Measurements from ENCODE around the gene EPHA8. TPM values are rescaled to one million over a fixed set of nuclear protein-coding genes. Genes with fewer than 3 reads are reported as not detected.

EPHA8 gene
- polyA plus RNA-seq, 6 donors from 2014 or later: not detected

DNA sequence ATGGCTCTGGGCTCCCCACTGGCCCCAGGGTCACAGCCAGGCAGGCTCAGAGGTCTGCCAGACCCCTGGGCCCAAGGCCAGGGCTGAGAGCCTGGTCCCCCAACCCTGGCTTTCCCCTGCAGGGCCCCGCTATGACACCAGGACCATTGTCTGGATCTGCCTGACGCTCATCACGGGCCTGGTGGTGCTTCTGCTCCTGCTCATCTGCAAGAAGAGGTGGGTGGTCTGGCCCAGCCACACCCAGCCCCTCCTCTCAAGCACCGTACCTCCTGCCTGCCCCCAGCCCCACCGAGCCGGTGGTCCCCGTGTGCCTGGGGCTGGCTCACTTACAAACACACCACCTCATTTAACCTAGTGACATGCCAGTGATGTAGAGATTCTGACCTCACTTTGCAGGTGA, 31.8 kb downstream of the EPHA8 start:
- Mint-ChIP-seq H3K27me3 (peaks cover 7 to 52% (median 48%) of the 10 kb centered on the region in 3 donors), H3K4me3 (no peak overlapping the region), H3K4me1 (no peaks in the 10 kb centered on the region), H3K9me3 (no peaks in the 10 kb centered on the region), H3K36me3 (no peaks in the 10 kb centered on the region), H3K27ac (no peak overlapping the region)
- ATAC-seq (ENCODE audit: low read depth in 2 of 2) (no peak), DNase-seq (no peak)

DNA sequence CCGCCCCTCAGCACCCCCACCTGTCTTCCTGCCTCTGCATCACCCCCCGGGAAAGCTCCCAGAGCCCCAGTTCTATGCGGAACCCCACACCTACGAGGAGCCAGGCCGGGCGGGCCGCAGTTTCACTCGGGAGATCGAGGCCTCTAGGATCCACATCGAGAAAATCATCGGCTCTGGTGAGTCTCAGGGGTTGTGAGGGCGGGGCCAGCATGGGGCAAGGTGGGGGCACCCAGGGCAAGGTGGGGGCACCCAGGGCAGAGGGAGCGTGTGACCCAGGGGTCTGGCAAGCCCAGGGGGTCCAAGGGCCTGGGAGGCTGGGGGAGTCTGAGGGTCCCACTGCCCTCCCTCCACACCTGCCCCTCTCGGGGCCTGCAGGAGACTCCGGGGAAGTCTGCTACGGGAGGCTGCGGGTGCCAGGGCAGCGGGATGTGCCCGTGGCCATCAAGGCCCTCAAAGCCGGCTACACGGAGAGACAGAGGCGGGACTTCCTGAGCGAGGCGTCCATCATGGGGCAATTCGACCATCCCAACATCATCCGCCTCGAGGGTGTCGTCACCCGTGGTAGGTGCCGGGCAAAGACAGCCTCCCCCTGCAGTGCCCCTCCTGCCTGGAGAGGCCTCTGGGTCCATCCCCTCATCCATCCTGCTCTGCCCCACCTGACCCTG, 34.1 kb downstream of the EPHA8 start:
- no peaks in the 10 kb centered on the region for H3K4me1 Mint-ChIP-seq

DNA sequence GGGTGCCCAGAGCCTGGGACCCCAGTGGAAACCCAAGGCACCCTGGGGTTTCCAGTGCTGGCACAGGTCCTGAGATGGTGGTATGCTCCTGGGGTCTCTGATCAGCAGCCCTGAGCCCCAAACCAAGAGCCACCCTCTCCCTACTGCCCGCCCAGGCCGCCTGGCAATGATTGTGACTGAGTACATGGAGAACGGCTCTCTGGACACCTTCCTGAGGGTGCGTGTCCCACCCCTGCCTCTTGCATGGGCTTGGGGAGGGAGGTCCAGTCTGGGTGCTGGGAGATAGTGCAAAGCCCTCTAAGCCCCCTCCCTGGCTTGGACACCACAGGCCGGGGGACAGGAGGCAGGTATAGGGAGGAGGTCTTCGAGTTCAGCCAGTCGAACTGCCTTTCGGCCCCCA, 34.7 kb downstream of the EPHA8 start:
- Mint-ChIP-seq H3K27ac (no peak overlapping the region), H3K4me3 (no peak overlapping the region), H3K9me3 (no peaks in the 10 kb centered on the region), H3K27me3 (peaks cover 7 to 27% (median 25%) of the 10 kb centered on the region in 3 donors), H3K36me3 (no peaks in the 10 kb centered on the region), H3K4me1 (no peaks in the 10 kb centered on the region)
- ATAC-seq (ENCODE audit: low read depth in 2 of 2) (no peak), DNase-seq (no peak)

More for the DNA sequence above, 34.1 kb downstream of the EPHA8 start:
- Mint-ChIP-seq H3K9me3 (no peaks in the 10 kb centered on the region), H3K4me3 (no peak overlapping the region), H3K27ac (peak overlapping the region in 1 of 6 donors; percentile 53), H3K27me3 (peaks cover 7 to 29% (median 25%) of the 10 kb centered on the region in 3 donors), H3K36me3 (no peaks in the 10 kb centered on the region)
- ATAC-seq (ENCODE audit: low read depth in 2 of 2) (no peak), DNase-seq (no peak)

DNA sequence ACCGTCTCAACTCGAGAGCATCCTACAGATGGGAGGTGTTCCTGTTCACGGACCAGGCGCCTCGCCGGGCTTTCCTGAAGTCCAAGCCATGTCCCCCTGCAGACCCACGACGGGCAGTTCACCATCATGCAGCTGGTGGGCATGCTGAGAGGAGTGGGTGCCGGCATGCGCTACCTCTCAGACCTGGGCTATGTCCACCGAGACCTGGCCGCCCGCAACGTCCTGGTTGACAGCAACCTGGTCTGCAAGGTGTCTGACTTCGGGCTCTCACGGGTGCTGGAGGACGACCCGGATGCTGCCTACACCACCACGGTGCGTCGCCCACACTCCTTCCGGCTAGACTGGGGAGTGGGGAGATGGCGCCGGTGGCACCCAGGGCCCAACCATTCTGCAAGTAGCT, 35.4 kb downstream of the EPHA8 start:
- H3K27ac Mint-ChIP-seq: no peak overlapping the region
- H3K4me3 Mint-ChIP-seq: no peak overlapping the region
- H3K27me3 Mint-ChIP-seq: peaks cover 12 to 32% (median 29%) of the 10 kb centered on the region in 3 donors

DNA sequence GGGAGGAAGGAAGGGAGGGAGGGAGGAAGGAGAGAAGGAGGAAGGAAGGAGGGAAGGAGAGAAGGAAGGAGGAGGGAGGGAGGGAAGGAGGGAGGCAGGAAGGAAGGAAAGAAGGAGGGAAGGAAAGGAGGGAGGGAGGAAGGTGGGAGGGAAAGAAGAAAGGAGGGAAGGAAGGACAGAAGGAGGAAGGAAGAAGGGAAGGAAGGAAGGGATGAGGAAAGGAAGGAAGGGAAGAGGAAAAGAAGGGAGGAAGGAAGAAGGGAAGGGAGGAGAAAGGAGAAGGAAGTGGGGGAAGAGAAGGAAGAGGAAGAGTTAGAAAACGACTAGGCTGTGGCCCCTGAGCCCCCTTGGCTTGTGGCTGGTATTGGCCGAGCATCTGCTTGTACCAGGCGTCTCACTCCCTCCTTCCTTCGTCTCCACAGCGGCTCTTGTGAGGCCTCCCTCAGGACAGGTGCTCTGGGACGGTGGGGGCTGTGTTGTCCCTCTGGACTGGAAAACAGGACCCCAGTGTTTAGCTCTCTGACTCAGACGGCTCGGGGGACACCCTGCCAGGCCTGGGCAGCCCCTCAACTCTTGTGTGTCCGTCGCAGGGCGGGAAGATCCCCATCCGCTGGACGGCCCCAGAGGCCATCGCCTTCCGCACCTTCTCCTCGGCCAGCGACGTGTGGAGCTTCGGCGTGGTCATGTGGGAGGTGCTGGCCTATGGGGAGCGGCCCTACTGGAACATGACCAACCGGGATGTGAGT, 37.0 kb downstream of the EPHA8 start:
- Mint-ChIP-seq H3K4me1 (no peaks in the 10 kb centered on the region), H3K36me3 (no peaks in the 10 kb centered on the region)
- no peak for ATAC-seq (ENCODE audit: low read depth in 2 of 2)

More for the DNA sequence above, 35.4 kb downstream of the EPHA8 start:
- no peaks in the 10 kb centered on the region for H3K9me3 Mint-ChIP-seq
- ATAC-seq (ENCODE audit: low read depth in 2 of 2) (no peak), DNase-seq (no peak)
- no peaks in the 10 kb centered on the region for H3K36me3 Mint-ChIP-seq
- no peaks in the 10 kb centered on the region for H3K4me1 Mint-ChIP-seq

DNA sequence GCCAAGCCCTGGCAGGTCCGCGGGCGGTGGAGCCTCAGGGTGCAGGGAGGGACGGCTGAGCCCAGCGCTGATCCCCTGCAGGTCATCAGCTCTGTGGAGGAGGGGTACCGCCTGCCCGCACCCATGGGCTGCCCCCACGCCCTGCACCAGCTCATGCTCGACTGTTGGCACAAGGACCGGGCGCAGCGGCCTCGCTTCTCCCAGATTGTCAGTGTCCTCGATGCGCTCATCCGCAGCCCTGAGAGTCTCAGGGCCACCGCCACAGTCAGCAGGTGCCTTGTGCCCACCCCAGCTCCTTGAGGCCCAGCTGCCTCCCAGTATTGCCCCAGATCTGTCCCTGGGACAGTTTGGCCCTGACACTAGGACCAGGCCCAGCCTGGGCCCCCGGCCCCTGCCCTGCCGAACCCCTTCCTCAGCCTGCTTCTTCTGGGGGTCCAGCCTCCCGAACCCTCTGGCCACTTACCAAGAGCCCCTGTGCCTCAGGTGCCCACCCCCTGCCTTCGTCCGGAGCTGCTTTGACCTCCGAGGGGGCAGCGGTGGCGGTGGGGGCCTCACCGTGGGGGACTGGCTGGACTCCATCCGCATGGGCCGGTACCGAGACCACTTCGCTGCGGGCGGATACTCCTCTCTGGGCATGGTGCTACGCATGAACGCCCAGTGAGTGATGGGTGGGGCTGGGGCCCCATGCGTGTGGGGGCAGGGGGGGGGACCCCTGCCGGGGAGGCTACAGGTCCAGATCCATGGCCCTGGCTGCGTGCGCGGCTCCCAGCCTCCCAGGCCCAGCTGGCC, 37.7 kb downstream of the EPHA8 start:
- ATAC-seq (ENCODE audit: low read depth in 2 of 2): no peak
- Mint-ChIP-seq H3K36me3 (no peaks in the 10 kb centered on the region), H3K27ac (no peak overlapping the region), H3K27me3 (peaks cover 29 to 44% (median 34%) of the 10 kb centered on the region in 3 donors), H3K9me3 (no peaks in the 10 kb centered on the region), H3K4me3 (no peak overlapping the region), H3K4me1 (no peaks in the 10 kb centered on the region)
- no peak for DNase-seq

More for the DNA sequence above, 37.0 kb downstream of the EPHA8 start:
- Mint-ChIP-seq H3K9me3 (no peaks in the 10 kb centered on the region), H3K27ac (no peak overlapping the region), H3K4me3 (no peak overlapping the region), H3K27me3 (peaks cover 25 to 44% (median 37%) of the 10 kb centered on the region in 3 donors)
- DNase-seq: no peak

DNA sequence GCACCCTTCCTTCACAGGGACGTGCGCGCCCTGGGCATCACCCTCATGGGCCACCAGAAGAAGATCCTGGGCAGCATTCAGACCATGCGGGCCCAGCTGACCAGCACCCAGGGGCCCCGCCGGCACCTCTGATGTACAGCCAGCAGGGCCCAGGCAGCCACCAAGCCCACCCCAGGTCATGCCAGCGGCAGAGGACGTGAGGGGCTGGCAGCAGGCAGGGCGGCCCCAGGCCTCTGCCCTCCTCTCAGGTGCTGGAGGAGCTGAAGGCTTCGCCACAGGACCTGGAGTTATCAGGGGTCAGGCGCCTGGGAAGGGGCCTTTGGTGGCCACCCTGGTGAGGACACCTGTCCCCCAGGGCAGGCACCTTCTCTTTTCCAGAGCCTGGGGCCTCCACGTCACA, 38.3 kb downstream of the EPHA8 start:
- Mint-ChIP-seq H3K36me3 (no peaks in the 10 kb centered on the region), H3K27ac (no peak overlapping the region), H3K4me3 (no peak overlapping the region), H3K9me3 (no peaks in the 10 kb centered on the region), H3K27me3 (peaks cover 35 to 43% (median 39%) of the 10 kb centered on the region in 3 donors), H3K4me1 (no peaks in the 10 kb centered on the region)
- DNase-seq (no peak), ATAC-seq (ENCODE audit: low read depth in 2 of 2) (no peak)

DNA sequence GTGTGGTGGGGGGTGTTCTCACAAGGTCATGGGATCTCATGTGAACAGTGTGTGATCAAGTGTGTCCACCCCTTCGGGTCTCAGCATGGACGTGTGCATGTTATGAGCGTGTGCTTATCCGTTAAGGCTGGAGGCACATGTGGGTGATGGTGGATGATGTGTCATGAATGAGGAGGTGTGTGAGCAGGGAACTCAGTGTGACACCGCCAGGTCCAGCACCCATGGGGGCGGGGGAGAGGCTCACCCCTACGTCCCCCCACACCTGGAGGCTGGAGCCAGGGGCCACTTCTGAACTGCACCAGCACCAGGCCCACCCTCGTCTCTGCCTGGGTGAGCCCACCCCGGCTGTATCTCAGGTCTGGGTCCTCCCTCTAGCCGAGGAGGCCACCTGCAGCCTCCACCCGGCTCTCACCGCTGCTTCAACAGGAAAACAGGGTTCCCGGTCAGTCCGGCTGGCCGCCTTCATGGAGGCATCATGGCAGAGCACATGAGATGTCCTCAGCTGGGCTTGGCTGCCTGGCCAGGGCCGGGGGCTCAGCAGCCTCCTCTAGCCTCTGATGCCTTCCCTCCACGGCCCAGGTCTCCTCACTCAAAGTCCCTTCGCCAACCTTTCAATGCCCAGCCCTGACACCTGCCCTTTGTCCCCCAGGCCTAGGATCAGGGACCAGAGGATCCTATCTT, 38.9 kb downstream of the EPHA8 start:
- Mint-ChIP-seq H3K36me3 (no peaks in the 10 kb centered on the region), H3K4me3 (peak overlapping the region in 1 of 8 donors; percentile 56), H3K4me1 (no peaks in the 10 kb centered on the region), H3K27me3 (peaks cover 35 to 40% (median 39%) of the 10 kb centered on the region in 3 donors), H3K27ac (no peak overlapping the region), H3K9me3 (no peaks in the 10 kb centered on the region)
- ATAC-seq (ENCODE audit: low read depth in 2 of 2) (no peak), DNase-seq (no peak)

DNA sequence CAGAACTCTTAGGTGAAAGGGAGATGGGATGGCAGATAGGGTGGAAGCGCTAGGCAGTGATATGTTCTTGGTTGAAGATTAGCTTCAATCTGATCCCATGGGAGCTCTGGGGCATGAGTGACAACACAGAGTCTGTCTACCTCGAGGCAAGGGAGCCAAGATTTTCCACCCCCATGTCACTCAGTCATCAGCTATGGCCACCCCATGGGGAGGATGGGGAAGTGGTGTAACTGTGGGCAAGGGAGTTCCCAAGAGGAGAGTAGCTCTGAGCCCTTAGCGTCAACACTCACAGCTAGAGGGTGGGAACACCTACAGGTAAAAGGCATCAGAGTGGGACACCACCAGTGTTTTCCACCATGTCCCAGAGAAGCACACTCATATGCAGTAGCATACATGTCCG, 42.9 kb downstream of the EPHA8 start:
- Mint-ChIP-seq H3K27ac (no peak overlapping the region), H3K4me1 (no peaks in the 10 kb centered on the region), H3K9me3 (peaks cover 0 to 4% (median 0%) of the 10 kb centered on the region in 7 donors), H3K27me3 (peaks cover 36 to 72% (median 69%) of the 10 kb centered on the region in 3 donors), H3K36me3 (no peaks in the 10 kb centered on the region), H3K4me3 (no peak overlapping the region)
- DNase-seq (no peak), ATAC-seq (ENCODE audit: low read depth in 2 of 2) (no peak)

DNA sequence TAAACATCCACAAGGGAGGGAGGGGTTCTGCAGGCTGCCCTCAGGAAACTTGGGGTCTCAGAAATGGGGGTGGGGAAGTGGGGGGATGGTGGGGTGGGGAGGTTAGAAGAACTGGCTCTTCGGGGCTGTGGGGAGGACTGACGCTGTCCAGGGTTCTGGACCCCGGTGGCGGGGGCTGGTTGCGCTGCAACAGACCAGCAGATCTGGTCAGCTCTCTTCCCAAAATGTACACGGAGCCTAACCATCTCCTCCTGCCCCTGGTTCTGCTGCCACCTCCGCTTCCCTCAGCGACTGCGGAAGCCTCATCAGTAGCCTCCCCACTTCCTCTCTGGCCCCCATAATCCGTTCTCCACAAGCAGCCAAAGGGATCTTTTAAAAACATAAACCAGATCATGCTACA, 43.9 kb downstream of the EPHA8 start:
- no peak for ATAC-seq (ENCODE audit: low read depth in 2 of 2)
- no peaks in the 10 kb centered on the region for H3K36me3 Mint-ChIP-seq
- DNase-seq: no peak
- no peaks in the 10 kb centered on the region for H3K4me1 Mint-ChIP-seq
- H3K27ac Mint-ChIP-seq: no peak overlapping the region
- H3K4me3 Mint-ChIP-seq: no peak overlapping the region
- peaks cover 36 to 80% (median 77%) of the 10 kb centered on the region in 3 donors for H3K27me3 Mint-ChIP-seq
- H3K9me3 Mint-ChIP-seq: peaks cover 0 to 4% (median 0%) of the 10 kb centered on the region in 7 donors

DNA sequence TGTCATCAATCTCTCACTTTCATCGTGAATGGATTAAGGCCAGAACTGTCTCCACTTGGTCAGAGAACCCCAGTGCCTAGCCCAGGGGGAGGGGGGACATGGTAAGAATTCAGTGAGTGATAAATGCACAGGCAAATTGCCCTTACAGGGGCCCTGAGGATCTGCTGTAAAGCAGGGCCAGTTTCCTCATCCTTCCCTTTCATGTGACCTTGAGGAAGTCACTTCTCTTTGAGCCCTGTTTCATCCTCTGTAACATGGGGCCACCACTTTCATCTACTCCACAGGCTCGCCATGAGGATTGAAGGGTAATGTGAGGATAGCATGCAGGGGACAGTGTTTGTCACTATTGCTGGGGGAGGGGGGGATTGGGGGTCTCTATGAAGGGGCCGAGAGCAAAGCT, 45.1 kb downstream of the EPHA8 start:
- no peak for DNase-seq
- H3K4me1 Mint-ChIP-seq: no peaks in the 10 kb centered on the region
- no peaks in the 10 kb centered on the region for H3K36me3 Mint-ChIP-seq
- peaks cover 0 to 4% (median 0%) of the 10 kb centered on the region in 7 donors for H3K9me3 Mint-ChIP-seq
- peaks cover 35 to 73% (median 73%) of the 10 kb centered on the region in 3 donors for H3K27me3 Mint-ChIP-seq
- ATAC-seq (ENCODE audit: low read depth in 2 of 2): no peak
- no peak overlapping the region for H3K4me3 Mint-ChIP-seq
- H3K27ac Mint-ChIP-seq: no peak overlapping the region

DNA sequence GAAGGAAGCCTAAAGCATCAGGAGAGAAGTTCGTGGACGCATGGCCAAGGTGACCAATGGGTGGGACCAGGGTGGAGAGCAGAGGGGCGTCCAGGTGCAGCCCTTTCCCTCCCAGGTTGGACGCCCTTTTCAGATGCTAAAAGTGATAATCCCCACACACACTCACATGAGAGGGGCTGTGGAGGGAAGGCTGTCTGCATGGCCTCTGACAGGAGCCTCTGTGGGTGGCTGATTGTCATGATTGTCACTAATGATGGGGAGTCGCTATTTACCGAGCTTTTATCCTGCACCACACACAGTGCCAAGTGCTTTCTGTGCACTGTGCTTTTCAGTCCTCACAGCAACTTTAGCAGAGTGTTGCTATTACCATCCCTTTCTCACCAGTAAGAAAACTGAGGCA, 46.0 kb downstream of the EPHA8 start:
- DNase-seq (no peak), ATAC-seq (ENCODE audit: low read depth in 2 of 2) (no peak)
- no peak overlapping the region for H3K27ac Mint-ChIP-seq
- peaks cover 26 to 69% (median 68%) of the 10 kb centered on the region in 3 donors for H3K27me3 Mint-ChIP-seq
- peaks cover 0 to 4% (median 0%) of the 10 kb centered on the region in 7 donors for H3K9me3 Mint-ChIP-seq
- H3K36me3 Mint-ChIP-seq: no peaks in the 10 kb centered on the region
- H3K4me3 Mint-ChIP-seq: no peak overlapping the region
- H3K4me1 Mint-ChIP-seq: no peaks in the 10 kb centered on the region

DNA sequence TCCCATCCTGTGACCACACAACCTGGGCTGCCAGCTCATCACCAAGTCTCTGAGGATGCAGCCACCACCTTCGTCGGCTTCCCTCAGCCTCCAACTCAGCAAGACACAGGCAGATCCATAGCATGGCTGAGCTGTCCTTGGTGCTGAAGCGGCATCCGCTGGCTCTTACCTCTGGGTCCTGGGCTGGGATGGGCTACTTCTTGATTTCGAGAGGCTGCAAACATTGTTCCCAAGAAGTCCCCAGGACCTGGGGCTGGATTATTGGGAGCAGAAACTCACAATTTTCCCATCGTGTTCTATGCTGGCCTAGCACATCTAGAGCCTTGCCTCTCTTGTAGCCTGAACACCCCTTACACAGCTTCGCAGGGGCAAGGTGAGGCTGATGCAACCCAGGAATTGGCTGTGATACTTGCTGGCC, 48.2 kb downstream of the EPHA8 start:
- no peak overlapping the region for H3K27ac Mint-ChIP-seq
- no peak for DNase-seq
- peaks cover 9 to 71% (median 70%) of the 10 kb centered on the region in 3 donors for H3K27me3 Mint-ChIP-seq
- no peak overlapping the region for H3K4me3 Mint-ChIP-seq
- no peaks in the 10 kb centered on the region for H3K36me3 Mint-ChIP-seq
- peaks cover 0 to 4% (median 0%) of the 10 kb centered on the region in 7 donors for H3K9me3 Mint-ChIP-seq
- ATAC-seq (ENCODE audit: low read depth in 2 of 2): no peak
- H3K4me1 Mint-ChIP-seq: no peaks in the 10 kb centered on the region
